Mucosa of stomach (tissue), 1 donor: ENCODE results near the gene CBLC.
A peak's percentile ranks its signal among the peaks of the same experiment; 100 is the strongest.

ENCODE experiments used
- H3K27me3 ChIP-seq: one replicate; pipeline ENCODE4 v1.7.0; 2013; ENCODE audit warnings: mild to moderate bottlenecking, low read length; ENCODE audit not compliant: control insufficient read depth, insufficient read depth
- H3K36me3 ChIP-seq: one replicate; pipeline ENCODE4 v1.7.0; 2013; ENCODE audit warnings: low read length; ENCODE audit not compliant: control insufficient read depth, insufficient read depth
- H3K4me1 ChIP-seq: one replicate; pipeline ENCODE4 v1.7.0; 2013; ENCODE audit warnings: mild to moderate bottlenecking, low read length; ENCODE audit not compliant: control insufficient read depth, insufficient read depth
- H3K4me3 ChIP-seq: one replicate; pipeline ENCODE4 v1.7.0; 2013; ENCODE audit warnings: low read length
- H3K9ac ChIP-seq: one replicate; pipeline ENCODE4 v1.7.0; 2013; ENCODE audit warnings: mild to moderate bottlenecking, low read length, moderate library complexity
- H3K9me3 ChIP-seq: one replicate; pipeline ENCODE4 v1.7.0; 2013; ENCODE audit warnings: mild to moderate bottlenecking, low read length, moderate library complexity; ENCODE audit not compliant: control insufficient read depth
- donor health status: Pancreatic carcinoma.

Gene CBLC

GRCh38 chr19:44747739-44748425, 29.8 kb upstream of the CBLC start:
- peaks cover 78% of the 10 kb centered on the region for H3K4me1 ChIP-seq
- H3K36me3 ChIP-seq = peaks cover 6% of the 10 kb centered on the region
- H3K9me3 ChIP-seq = no peaks in the 10 kb centered on the region
- peak overlapping the region; percentile 44 for H3K9ac ChIP-seq
- no peaks in the 10 kb centered on the region for H3K27me3 ChIP-seq
- peak overlapping the region; percentile 33 for H3K4me3 ChIP-seq

GRCh38 chr19:44748426-44749254, 29.1 kb upstream of the CBLC start, which contains the start of gene BCL3:
TSS of gene BCL3 (plus strand) at chr19:44748708. CDS start at chr19:44748791, 83 bp downstream.
- peaks cover 76% of the 10 kb centered on the region for H3K4me1 ChIP-seq
- H3K27me3 ChIP-seq = no peaks in the 10 kb centered on the region
- H3K9ac ChIP-seq = peak within 1 kb of the TSS; percentile 79

GRCh38 chr19:44749292-44749691, 28.4 kb upstream of the CBLC start:
- peak overlapping the region; percentile 21 for H3K4me3 ChIP-seq
- no peaks in the 10 kb centered on the region for H3K9me3 ChIP-seq
- no peaks in the 10 kb centered on the region for H3K27me3 ChIP-seq
- peaks cover 79% of the 10 kb centered on the region for H3K4me1 ChIP-seq
- peaks cover 6% of the 10 kb centered on the region for H3K36me3 ChIP-seq
- H3K9ac ChIP-seq = peak overlapping the region; percentile 79

More at GRCh38 chr19:44748426-44749254, 29.1 kb upstream of the CBLC start, which contains the start of gene BCL3:
- H3K9me3 ChIP-seq = no peaks in the 10 kb centered on the region
- H3K36me3 ChIP-seq = peaks cover 6% of the 10 kb centered on the region
- peak within 1 kb of the TSS; percentile 33 for H3K4me3 ChIP-seq

GRCh38 chr19:44749994-44750393, 27.7 kb upstream of the CBLC start:
- Histone ChIP-seq H3K9ac (peak overlapping the region; percentile 79), H3K4me1 (peaks cover 80% of the 10 kb centered on the region), H3K36me3 (peaks cover 6% of the 10 kb centered on the region), H3K4me3 (peak overlapping the region; percentile 21), H3K9me3 (no peaks in the 10 kb centered on the region), H3K27me3 (no peaks in the 10 kb centered on the region)

- Histone ChIP-seq H3K4me3 (no peak overlapping the region), H3K9me3 (no peaks in the 10 kb centered on the region), H3K36me3 (peaks cover 6% of the 10 kb centered on the region), H3K9ac (peak overlapping the region; percentile 4), H3K4me1 (peaks cover 80% of the 10 kb centered on the region), H3K27me3 (no peaks in the 10 kb centered on the region)
Observed at GRCh38 chr19:44752123-44752815, 25.4 kb upstream of the CBLC start.

- H3K4me1 ChIP-seq = peaks cover 82% of the 10 kb centered on the region
- no peaks in the 10 kb centered on the region for H3K27me3 ChIP-seq
- H3K9ac ChIP-seq = peak overlapping the region; percentile 53
- peaks cover 6% of the 10 kb centered on the region for H3K36me3 ChIP-seq
- no peaks in the 10 kb centered on the region for H3K9me3 ChIP-seq
- H3K4me3 ChIP-seq = no peak overlapping the region
Observed at GRCh38 chr19:44752816-44753625, 24.7 kb upstream of the CBLC start.

GRCh38 chr19:44753626-44753931, 24.1 kb upstream of the CBLC start:
- no peak overlapping the region for H3K4me3 ChIP-seq
- no peaks in the 10 kb centered on the region for H3K27me3 ChIP-seq
- peaks cover 86% of the 10 kb centered on the region for H3K4me1 ChIP-seq
- H3K9me3 ChIP-seq = no peaks in the 10 kb centered on the region
- H3K36me3 ChIP-seq = peaks cover 6% of the 10 kb centered on the region
- peak overlapping the region; percentile 91 for H3K9ac ChIP-seq

- Histone ChIP-seq H3K27me3 (no peaks in the 10 kb centered on the region), H3K4me3 (peak overlapping the region; percentile 55), H3K9me3 (no peaks in the 10 kb centered on the region), H3K9ac (peak overlapping the region; percentile 91), H3K36me3 (peaks cover 6% of the 10 kb centered on the region), H3K4me1 (peaks cover 89% of the 10 kb centered on the region)
Observed at GRCh38 chr19:44753932-44754749, 23.5 kb upstream of the CBLC start.

- Histone ChIP-seq H3K36me3 (peaks cover 6% of the 10 kb centered on the region), H3K4me1 (peaks cover 87% of the 10 kb centered on the region), H3K9me3 (no peaks in the 10 kb centered on the region), H3K9ac (peak overlapping the region; percentile 91), H3K4me3 (no peak overlapping the region), H3K27me3 (no peaks in the 10 kb centered on the region)
Observed at GRCh38 chr19:44754750-44755080, 23.0 kb upstream of the CBLC start.

- no peak overlapping the region for H3K4me3 ChIP-seq
- no peaks in the 10 kb centered on the region for H3K27me3 ChIP-seq
- H3K4me1 ChIP-seq = peaks cover 82% of the 10 kb centered on the region
- no peaks in the 10 kb centered on the region for H3K9me3 ChIP-seq
- peaks cover 6% of the 10 kb centered on the region for H3K36me3 ChIP-seq
- H3K9ac ChIP-seq = peak overlapping the region; percentile 91
Observed at GRCh38 chr19:44755219-44755618, 22.5 kb upstream of the CBLC start.

GRCh38 chr19:44756089-44756562, 21.6 kb upstream of the CBLC start:
- Histone ChIP-seq H3K36me3 (peaks cover 3% of the 10 kb centered on the region), H3K9ac (peak overlapping the region; percentile 51), H3K27me3 (no peaks in the 10 kb centered on the region), H3K9me3 (no peaks in the 10 kb centered on the region), H3K4me3 (no peak overlapping the region), H3K4me1 (peaks cover 73% of the 10 kb centered on the region)
